SK-N-SH (cell line): ENCODE measurements around the gene TRPM7. TPM values are rescaled to one million over a fixed set of nuclear protein-coding genes. Genes with fewer than 3 reads are reported as not detected.

Source experiments
- CTCF ChIA-PET: fragments of 300-600, 350-600 bp; formaldehyde crosslinking; extraction: SDS; loops from one replicate; lab custom pipeline; 2021; lab: Yijun Ruan, JAX
- POLR2A ChIA-PET: fragments of 350-600 bp; sonication (Branson Sonifier 250); formaldehyde crosslinking; extraction: SDS; loops from one replicate; lab custom pipeline; 2020; ENCODE audit warnings: antibody characterized with exemption, inconsistent platforms; lab: Yijun Ruan, JAX
- DNase-seq: peaks from one replicate; pipeline ENCODE4 v3.0.0; 2012
- H2AFZ ChIP-seq: fragments of 200-600 bp; sonication (generic); 2 replicates; pipeline ENCODE4 v1.8.1; 2016; ENCODE audit warnings: antibody characterized with exemption, mild to moderate bottlenecking, low read depth
- H3F3A ChIP-seq: fragments of 200-600 bp; sonication (generic); replicated peaks from 2 replicates; pipeline ENCODE3; 2016; ENCODE audit warnings: antibody characterized with exemption, mild to moderate bottlenecking; ENCODE audit not compliant: insufficient read depth
- H3K27ac ChIP-seq, 2 experiments: fragments of 200-500 bp in 1 of 2; fragments of 200-600 bp in 1 of 2; sonication (Bioruptor generic) in 1 of 2; sonication (generic), shearing (Covaris generic) in 1 of 2; 2 replicates each; pipeline versions ENCODE4 v1.5.1 to v1.6.1; 2014 to 2016; ENCODE audit warnings: low read depth in 2 of 2, inconsistent platforms in 1 of 2, low read length in 1 of 2, mild to moderate bottlenecking in 1 of 2, mixed read lengths in 1 of 2
- H3K27me3 ChIP-seq: fragments of 200-600 bp; sonication (generic), shearing (Covaris generic); 2 replicates; pipeline ENCODE4 v1.6.1; 2016; ENCODE audit warnings: mixed run types; ENCODE audit not compliant: insufficient read depth
- H3K36me3 ChIP-seq, 2 experiments: fragments of 200-500 bp in 1 of 2; fragments of 200-600 bp in 1 of 2; sonication (Bioruptor generic) in 1 of 2; sonication (generic) in 1 of 2; replicated peaks in 1 of 2; 2 replicates each; pipeline versions ENCODE3 to v1.5.1; 2014 to 2016; ENCODE audit warnings: low read length in 1 of 2, mild to moderate bottlenecking in 1 of 2; ENCODE audit not compliant: insufficient read depth in 2 of 2, control insufficient read depth in 1 of 2
- H3K4me1 ChIP-seq, 2 experiments: fragments of 200-500 bp in 1 of 2; fragments of 200-600 bp in 1 of 2; sonication (Bioruptor generic) in 1 of 2; sonication (generic), shearing (Covaris generic) in 1 of 2; 2 replicates each; pipeline versions ENCODE4 v1.5.1 to v1.6.1; 2014 to 2016; ENCODE audit warnings: low read depth in 1 of 2, low read length in 1 of 2, mixed run types in 1 of 2; ENCODE audit not compliant: insufficient read depth in 2 of 2, control insufficient read depth in 1 of 2
- H3K4me2 ChIP-seq: fragments of 200-600 bp; sonication (generic), shearing (Covaris generic); 2 replicates; pipeline ENCODE4 v1.6.1; 2017; ENCODE audit warnings: mixed run types
- H3K4me3 ChIP-seq, 2 experiments: fragments of 200-500 bp in 1 of 2; fragments of 200-600 bp in 1 of 2; sonication (Bioruptor generic) in 1 of 2; sonication (generic), shearing (Covaris generic) in 1 of 2; 2 replicates each; pipeline versions ENCODE4 v1.5.1 to v1.8.1; 2014 to 2016; ENCODE audit warnings: low read depth in 2 of 2, inconsistent platforms in 1 of 2, low read length in 1 of 2, mild to moderate bottlenecking in 1 of 2, mixed read lengths in 1 of 2, moderate library complexity in 1 of 2
- H3K79me2 ChIP-seq: fragments of 200-600 bp; sonication (generic); 2 replicates; pipeline ENCODE4 v1.8.1; 2017; ENCODE audit warnings: mild to moderate bottlenecking; ENCODE audit not compliant: insufficient read depth
- H3K9ac ChIP-seq: fragments of 200-600 bp; sonication (generic); 2 replicates; pipeline ENCODE4 v1.6.1; 2017; ENCODE audit warnings: mixed run types
- H3K9me2 ChIP-seq: fragments of 200-600 bp; sonication (generic); 2 replicates; pipeline ENCODE4 v1.6.1; 2017; ENCODE audit warnings: mixed run types
- H3K9me3 ChIP-seq: fragments of 200-600 bp; sonication (generic); 2 replicates; pipeline ENCODE4 v1.6.1; 2017; ENCODE audit warnings: mixed run types, mild to moderate bottlenecking, moderate library complexity
- H4K20me1 ChIP-seq: fragments of 200-600 bp; sonication (generic); 2 replicates; pipeline ENCODE4 v1.6.1; 2017; ENCODE audit warnings: mild to moderate bottlenecking, mixed run types; ENCODE audit not compliant: insufficient read depth
- CHD2 ChIP-seq: fragments of 150-350 bp; IDR thresholded peaks from 2 replicates; pipeline ENCODE4 v1.6.1; 2018; ENCODE audit warnings: low read length; ENCODE audit not compliant: partially characterized antibody
- FOSL2 ChIP-seq: IDR thresholded peaks from 2 replicates; pipeline ENCODE4 v1.4.0; 2012; ENCODE audit warnings: low read depth, mild to moderate bottlenecking, moderate library complexity, borderline replicate concordance
- FOXJ3 ChIP-seq: sonication (generic); formaldehyde crosslinking; IDR thresholded peaks from 2 replicates; pipeline ENCODE4 v1.5.1; 2020; ENCODE audit warnings: mild to moderate bottlenecking, missing genetic modification reagents
- GABPA ChIP-seq: IDR thresholded peaks from 2 replicates; pipeline ENCODE4 v1.4.0; 2012; ENCODE audit warnings: low read depth, mild to moderate bottlenecking
- GATA2 ChIP-seq: sonication (generic); formaldehyde crosslinking; IDR thresholded peaks from 2 replicates; pipeline ENCODE4 v1.5.0; 2020; ENCODE audit warnings: mild to moderate bottlenecking, missing genetic modification reagents
- MXI1 ChIP-seq: IDR thresholded peaks from 2 replicates; pipeline ENCODE4 v1.6.1; 2012; ENCODE audit warnings: mild to moderate bottlenecking, low read depth, low read length, improper control_type of control experiment
- NFIC ChIP-seq: IDR thresholded peaks from 2 replicates; pipeline ENCODE4 v1.4.0; 2012; ENCODE audit warnings: borderline replicate concordance
- RCOR1 ChIP-seq: fragments of 150-350 bp; IDR thresholded peaks from 2 replicates; pipeline ENCODE4 v1.6.1; 2017; ENCODE audit warnings: antibody characterized with exemption, low read length
- SMC3 ChIP-seq: IDR thresholded peaks from 2 replicates; pipeline ENCODE4 v1.6.1; 2012; ENCODE audit warnings: low read depth, low read length, improper control_type of control experiment
- TCF12 ChIP-seq: IDR thresholded peaks from 2 replicates; pipeline ENCODE4 v1.4.0; 2012
- WGBS: methylation state at CpG from one replicate; pipeline ENCODE4 v1.1.6; 2017; ENCODE audit warnings: low lambda C conversion rate; 5-methylcytosine and 5-hydroxymethylcytosine counted together
- polyA plus RNA-seq, 3 experiments: library from polyadenylated mRNA; depleted of rRNA; stranded (reverse); fragments of >200 nt; gene quantifications; 2 replicates each; pipeline ENCODE4 v1.2.3, GENCODE V29; 2012
- TF ChIP-seq, protein P1 (sequence below): fragments of 200-600 bp; sonication (generic); IDR thresholded peaks from 2 replicates; pipeline ENCODE4 v1.6.1; 2017; ENCODE audit warnings: antibody characterized with exemption, mild to moderate bottlenecking, moderate library complexity
- TF ChIP-seq, protein P2 (sequence below): fragments of 150-350 bp; IDR thresholded peaks from 2 replicates; pipeline ENCODE4 v1.6.1; 2017; ENCODE audit warnings: antibody characterized with exemption, low read length, low read depth, borderline replicate concordance
- TF ChIP-seq, protein P3 (sequence below): IDR thresholded peaks from 2 replicates; pipeline ENCODE4 v1.4.0; 2012; ENCODE audit warnings: low read depth
- TF ChIP-seq, protein P4 (sequence below): IDR thresholded peaks from 2 replicates; pipeline ENCODE4 v1.6.1; 2012; ENCODE audit warnings: mild to moderate bottlenecking, low read depth, low read length, moderate library complexity
- TF ChIP-seq, protein P5 (sequence below): IDR thresholded peaks from 2 replicates; pipeline ENCODE4 v1.4.0; 2012; ENCODE audit warnings: low read depth, borderline replicate concordance
- TF ChIP-seq, protein P6 (sequence below): IDR thresholded peaks from 2 replicates; pipeline ENCODE4 v1.4.0; 2012; ENCODE audit warnings: low read depth, borderline replicate concordance

The TRPM7 gene
- polyA plus RNA-seq, 1 of the 3 experiments (the other 2 are of a cell fraction) = 5.1 TPM

DNA sequence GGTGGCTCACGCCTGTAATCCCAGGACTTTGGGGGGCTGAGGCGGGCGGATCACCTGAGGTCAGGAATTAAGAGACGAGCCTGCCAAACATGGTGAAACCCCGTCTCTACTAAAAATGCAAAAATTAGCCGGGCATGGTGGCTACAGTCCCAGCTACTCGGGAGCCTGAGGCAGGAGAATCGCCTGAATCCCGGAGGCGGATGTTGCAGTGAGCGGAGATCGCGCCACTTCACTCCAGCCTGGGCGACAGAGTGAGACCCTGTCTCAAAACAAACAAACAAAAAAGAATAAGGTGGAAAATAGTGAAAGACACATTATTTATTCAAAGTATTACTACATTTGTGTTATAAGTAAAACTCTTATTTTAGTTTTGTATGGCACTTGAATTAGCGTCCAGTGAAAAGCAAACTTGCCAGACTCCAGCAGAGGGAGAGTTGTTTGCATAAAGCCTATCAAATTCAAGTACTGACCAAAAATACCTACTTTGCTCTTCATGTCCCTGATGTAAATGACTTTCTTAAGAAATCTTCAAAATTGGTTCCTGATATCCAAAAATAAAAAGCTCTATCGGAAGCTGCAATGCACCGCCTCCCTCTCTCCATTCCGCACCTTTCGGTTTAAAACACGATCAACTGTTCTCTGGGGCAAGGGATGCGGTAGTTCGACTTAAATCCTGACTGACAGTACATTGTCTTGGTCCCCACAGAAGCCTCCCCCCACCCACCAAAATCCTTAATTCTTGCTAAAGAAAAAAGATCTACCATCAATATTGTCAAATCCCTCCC lies 1.2 kb downstream of the TRPM7 start:
- Histone ChIP-seq H3K4me1 (peaks cover 6 to 15% of the 10 kb centered on the region in 2 experiments; a peak in 2 of 4 replicates), H3K9me2 (no peaks in the 10 kb centered on the region), H3K4me3 (peak overlapping the region; percentile 72 to 90), H3K4me2 (peak overlapping the region; percentile 89), H3K9me3 (no peaks in the 10 kb centered on the region), H3K79me2 (peaks cover 60% of the 10 kb centered on the region), H3K9ac (peak overlapping the region; percentile 91), H3K36me3 (peaks cover 0 to 13% of the 10 kb centered on the region in 2 experiments), H3F3A (peaks cover 8% of the 10 kb centered on the region), H2AFZ (no peak overlapping the region; the same call in 1 of the 2 replicates), H3K27me3 (no peaks in the 10 kb centered on the region), H4K20me1 (peaks cover 24% of the 10 kb centered on the region; the same call in 1 of the 2 replicates), H3K27ac (peak overlapping the region; percentile 86 to 92; a peak in 3 of 4 replicates)
- no peak for TF ChIP-seq MXI1
- no peak for TF ChIP-seq FOXJ3 (CRISPR knock-in tag)
- TF ChIP-seq, protein P1, sequence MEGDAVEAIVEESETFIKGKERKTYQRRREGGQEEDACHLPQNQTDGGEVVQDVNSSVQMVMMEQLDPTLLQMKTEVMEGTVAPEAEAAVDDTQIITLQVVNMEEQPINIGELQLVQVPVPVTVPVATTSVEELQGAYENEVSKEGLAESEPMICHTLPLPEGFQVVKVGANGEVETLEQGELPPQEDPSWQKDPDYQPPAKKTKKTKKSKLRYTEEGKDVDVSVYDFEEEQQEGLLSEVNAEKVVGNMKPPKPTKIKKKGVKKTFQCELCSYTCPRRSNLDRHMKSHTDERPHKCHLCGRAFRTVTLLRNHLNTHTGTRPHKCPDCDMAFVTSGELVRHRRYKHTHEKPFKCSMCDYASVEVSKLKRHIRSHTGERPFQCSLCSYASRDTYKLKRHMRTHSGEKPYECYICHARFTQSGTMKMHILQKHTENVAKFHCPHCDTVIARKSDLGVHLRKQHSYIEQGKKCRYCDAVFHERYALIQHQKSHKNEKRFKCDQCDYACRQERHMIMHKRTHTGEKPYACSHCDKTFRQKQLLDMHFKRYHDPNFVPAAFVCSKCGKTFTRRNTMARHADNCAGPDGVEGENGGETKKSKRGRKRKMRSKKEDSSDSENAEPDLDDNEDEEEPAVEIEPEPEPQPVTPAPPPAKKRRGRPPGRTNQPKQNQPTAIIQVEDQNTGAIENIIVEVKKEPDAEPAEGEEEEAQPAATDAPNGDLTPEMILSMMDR = peak; percentile 16
- peak; percentile 15 for DNase-seq
- POLR2A ChIA-PET = no interaction called here
- WGBS = 58% methylated on average over 22 of the region's 22 CpGs
- CTCF ChIA-PET = interaction anchor here (1.5 to 3.6 kb wide), 2 partner anchors 191 to 224 kb away, joined by 3 to 10 read pairs; no protein-coding TSS in a partner anchor

DNA sequence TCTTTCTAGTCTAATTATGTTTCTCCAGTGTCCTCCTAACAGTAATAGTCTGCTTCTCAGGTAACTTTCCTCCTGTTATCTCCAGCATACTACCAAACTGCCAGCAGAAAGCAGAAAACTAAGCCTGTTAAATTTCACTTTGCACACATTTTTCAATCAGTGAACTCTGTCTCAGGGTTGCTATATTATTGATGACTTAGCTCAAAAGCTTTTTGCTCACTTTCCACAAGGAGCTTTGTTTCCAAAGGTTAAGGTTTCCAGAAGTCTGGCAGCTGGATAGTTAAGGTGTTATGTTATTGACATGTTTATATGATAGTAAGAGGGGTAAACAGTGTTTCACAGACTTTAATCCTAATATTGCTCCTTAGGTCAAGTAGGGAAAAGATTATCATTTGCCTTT lies 5.1 kb downstream of the TRPM7 start:
- H3K4me2 ChIP-seq = no peak overlapping the region
- H3K9ac ChIP-seq = no peak overlapping the region
- no peaks in the 10 kb centered on the region for H3K9me2 ChIP-seq
- H3K27me3 ChIP-seq = no peaks in the 10 kb centered on the region
- no peak overlapping the region for H3K27ac ChIP-seq
- peaks cover 4% of the 10 kb centered on the region for H3F3A ChIP-seq
- H3K4me3 ChIP-seq = no peak overlapping the region
- peaks cover 27% of the 10 kb centered on the region; the same call in 1 of the 2 replicates for H4K20me1 ChIP-seq
- H3K4me1 ChIP-seq = peaks cover 6 to 15% of the 10 kb centered on the region in 2 experiments; a peak in 2 of 4 replicates
- ChIA-PET CTCF (interaction anchor here (7.8 kb wide), 1 partner anchor 195 kb away, joined by 58 read pairs; no protein-coding TSS in a partner anchor), POLR2A (interaction anchor here (0.6 kb wide), 1 partner anchor 23 kb away, joined by 3 read pairs; no protein-coding TSS in a partner anchor)
- H2AFZ ChIP-seq = no peak overlapping the region
- peaks cover 0 to 13% of the 10 kb centered on the region in 2 experiments for H3K36me3 ChIP-seq
- DNase-seq = no peak
- no peaks in the 10 kb centered on the region for H3K9me3 ChIP-seq
- H3K79me2 ChIP-seq = peaks cover 97% of the 10 kb centered on the region
- no peak for TF ChIP-seq NFIC
- TF ChIP-seq, protein P2, sequence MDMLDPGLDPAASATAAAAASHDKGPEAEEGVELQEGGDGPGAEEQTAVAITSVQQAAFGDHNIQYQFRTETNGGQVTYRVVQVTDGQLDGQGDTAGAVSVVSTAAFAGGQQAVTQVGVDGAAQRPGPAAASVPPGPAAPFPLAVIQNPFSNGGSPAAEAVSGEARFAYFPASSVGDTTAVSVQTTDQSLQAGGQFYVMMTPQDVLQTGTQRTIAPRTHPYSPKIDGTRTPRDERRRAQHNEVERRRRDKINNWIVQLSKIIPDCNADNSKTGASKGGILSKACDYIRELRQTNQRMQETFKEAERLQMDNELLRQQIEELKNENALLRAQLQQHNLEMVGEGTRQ = no peak
- TF ChIP-seq, protein P3, sequence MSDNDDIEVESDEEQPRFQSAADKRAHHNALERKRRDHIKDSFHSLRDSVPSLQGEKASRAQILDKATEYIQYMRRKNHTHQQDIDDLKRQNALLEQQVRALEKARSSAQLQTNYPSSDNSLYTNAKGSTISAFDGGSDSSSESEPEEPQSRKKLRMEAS = no peak
- no peak for TF ChIP-seq RCOR1
- TF ChIP-seq SMC3 = no peak
- TF ChIP-seq GATA2 (CRISPR knock-in tag) = no peak
- TF ChIP-seq TCF12 = no peak
- TF ChIP-seq, protein P4, sequence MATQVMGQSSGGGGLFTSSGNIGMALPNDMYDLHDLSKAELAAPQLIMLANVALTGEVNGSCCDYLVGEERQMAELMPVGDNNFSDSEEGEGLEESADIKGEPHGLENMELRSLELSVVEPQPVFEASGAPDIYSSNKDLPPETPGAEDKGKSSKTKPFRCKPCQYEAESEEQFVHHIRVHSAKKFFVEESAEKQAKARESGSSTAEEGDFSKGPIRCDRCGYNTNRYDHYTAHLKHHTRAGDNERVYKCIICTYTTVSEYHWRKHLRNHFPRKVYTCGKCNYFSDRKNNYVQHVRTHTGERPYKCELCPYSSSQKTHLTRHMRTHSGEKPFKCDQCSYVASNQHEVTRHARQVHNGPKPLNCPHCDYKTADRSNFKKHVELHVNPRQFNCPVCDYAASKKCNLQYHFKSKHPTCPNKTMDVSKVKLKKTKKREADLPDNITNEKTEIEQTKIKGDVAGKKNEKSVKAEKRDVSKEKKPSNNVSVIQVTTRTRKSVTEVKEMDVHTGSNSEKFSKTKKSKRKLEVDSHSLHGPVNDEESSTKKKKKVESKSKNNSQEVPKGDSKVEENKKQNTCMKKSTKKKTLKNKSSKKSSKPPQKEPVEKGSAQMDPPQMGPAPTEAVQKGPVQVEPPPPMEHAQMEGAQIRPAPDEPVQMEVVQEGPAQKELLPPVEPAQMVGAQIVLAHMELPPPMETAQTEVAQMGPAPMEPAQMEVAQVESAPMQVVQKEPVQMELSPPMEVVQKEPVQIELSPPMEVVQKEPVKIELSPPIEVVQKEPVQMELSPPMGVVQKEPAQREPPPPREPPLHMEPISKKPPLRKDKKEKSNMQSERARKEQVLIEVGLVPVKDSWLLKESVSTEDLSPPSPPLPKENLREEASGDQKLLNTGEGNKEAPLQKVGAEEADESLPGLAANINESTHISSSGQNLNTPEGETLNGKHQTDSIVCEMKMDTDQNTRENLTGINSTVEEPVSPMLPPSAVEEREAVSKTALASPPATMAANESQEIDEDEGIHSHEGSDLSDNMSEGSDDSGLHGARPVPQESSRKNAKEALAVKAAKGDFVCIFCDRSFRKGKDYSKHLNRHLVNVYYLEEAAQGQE = no peak
- TF ChIP-seq FOSL2 = no peak
- no peak for TF ChIP-seq GABPA
- TF ChIP-seq, protein P5, sequence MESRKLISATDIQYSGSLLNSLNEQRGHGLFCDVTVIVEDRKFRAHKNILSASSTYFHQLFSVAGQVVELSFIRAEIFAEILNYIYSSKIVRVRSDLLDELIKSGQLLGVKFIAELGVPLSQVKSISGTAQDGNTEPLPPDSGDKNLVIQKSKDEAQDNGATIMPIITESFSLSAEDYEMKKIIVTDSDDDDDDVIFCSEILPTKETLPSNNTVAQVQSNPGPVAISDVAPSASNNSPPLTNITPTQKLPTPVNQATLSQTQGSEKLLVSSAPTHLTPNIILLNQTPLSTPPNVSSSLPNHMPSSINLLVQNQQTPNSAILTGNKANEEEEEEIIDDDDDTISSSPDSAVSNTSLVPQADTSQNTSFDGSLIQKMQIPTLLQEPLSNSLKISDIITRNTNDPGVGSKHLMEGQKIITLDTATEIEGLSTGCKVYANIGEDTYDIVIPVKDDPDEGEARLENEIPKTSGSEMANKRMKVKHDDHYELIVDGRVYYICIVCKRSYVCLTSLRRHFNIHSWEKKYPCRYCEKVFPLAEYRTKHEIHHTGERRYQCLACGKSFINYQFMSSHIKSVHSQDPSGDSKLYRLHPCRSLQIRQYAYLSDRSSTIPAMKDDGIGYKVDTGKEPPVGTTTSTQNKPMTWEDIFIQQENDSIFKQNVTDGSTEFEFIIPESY = no peak
- TF ChIP-seq, protein P6, sequence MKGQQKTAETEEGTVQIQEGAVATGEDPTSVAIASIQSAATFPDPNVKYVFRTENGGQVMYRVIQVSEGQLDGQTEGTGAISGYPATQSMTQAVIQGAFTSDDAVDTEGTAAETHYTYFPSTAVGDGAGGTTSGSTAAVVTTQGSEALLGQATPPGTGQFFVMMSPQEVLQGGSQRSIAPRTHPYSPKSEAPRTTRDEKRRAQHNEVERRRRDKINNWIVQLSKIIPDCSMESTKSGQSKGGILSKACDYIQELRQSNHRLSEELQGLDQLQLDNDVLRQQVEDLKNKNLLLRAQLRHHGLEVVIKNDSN = no peak
- TF ChIP-seq CHD2 = no peak
